GOT3 (cell line): ENCODE data around the gene CLNS1A.
"Not testable (repeated sequence)": the region's sequence is repeated elsewhere in the genome, so short reads cannot be mapped to it uniquely, and the experiment has no call there.

Experiments used
- DNase-seq: peaks from one replicate; lab custom pipeline; 2025; ENCODE audit warnings: mixed read lengths; lab: John Stamatoyannopoulos, UW

CLNS1A gene

GRCh38 chr11:77637345-77638165, at the start of gene CLNS1A:
CLNS1A (minus strand) TSS chr11:77637794; CDS start chr11:77637714, 80 bp downstream.
- DNase-seq: no peak

GRCh38 chr11:77687088-77687487, 49.5 kb upstream of the CLNS1A start:
- no peak for DNase-seq

- DNase-seq: no peak
These were observed 39.5 kb upstream of the CLNS1A start for GRCh38 chr11:77677138-77677537.

- peak; percentile 3 for DNase-seq
These were observed 34.7 kb upstream of the CLNS1A start for GRCh38 chr11:77672264-77672663.

- DNase-seq: no peak
These were observed 32.4 kb upstream of the CLNS1A start for GRCh38 chr11:77669848-77670511.

- no peak for DNase-seq
These were observed 31.2 kb upstream of the CLNS1A start for GRCh38 chr11:77668760-77669159.

- DNase-seq: no peak
These were observed 27.8 kb upstream of the CLNS1A start for GRCh38 chr11:77665240-77665965.

- DNase-seq: no peak
These were observed 24.1 kb upstream of the CLNS1A start for GRCh38 chr11:77661670-77662069.

GRCh38 chr11:77660947-77661346, 23.4 kb upstream of the CLNS1A start:
- DNase-seq: no peak

GRCh38 chr11:77658213-77659013, 20.8 kb upstream of the CLNS1A start:
- DNase-seq: no peak

GRCh38 chr11:77656362-77656761, 18.8 kb upstream of the CLNS1A start:
- DNase-seq: no peak

- no peak for DNase-seq
These were observed 17.3 kb upstream of the CLNS1A start for GRCh38 chr11:77654770-77655434.

GRCh38 chr11:77650123-77650522, 12.5 kb upstream of the CLNS1A start:
- no peak for DNase-seq

GRCh38 chr11:77647654-77648305, 10.2 kb upstream of the CLNS1A start:
- DNase-seq: no peak

GRCh38 chr11:77644887-77645286, 7.3 kb upstream of the CLNS1A start:
- DNase-seq: no peak

- no peak for DNase-seq
These were observed 4.6 kb upstream of the CLNS1A start for GRCh38 chr11:77642228-77642627.

GRCh38 chr11:77636731-77637344, 756 bp downstream of the CLNS1A start:
- no peak for DNase-seq

- DNase-seq: not testable (repeated sequence)
These were observed 3.7 kb downstream of the CLNS1A start for GRCh38 chr11:77633926-77634325.

GRCh38 chr11:77630157-77630710, 7.4 kb downstream of the CLNS1A start:
- no peak for DNase-seq
